GM13977 (cell line): ENCODE measurements around the gene AURKAIP1.

Source experiments
- DNase-seq: peaks from one replicate; pipeline ENCODE4 v3.0.0; 2012; ENCODE audit warnings: low spot score
- in situ Hi-C: fragments of 300-500 bp; cut with MboI; formaldehyde crosslinking; loops from one replicate; pipeline ENCODE4 v1.12.0; 2022; ENCODE audit warnings: low sequenced_read_pairs, low pct_unique_long_range_greater_than_20kb, mixed read lengths, inconsistent platforms; ENCODE audit not compliant: unreplicated experiment
- TF ChIP-seq, protein P1 (sequence below): IDR thresholded peaks from 2 replicates; pipeline ENCODE4 v1.5.1; 2012; ENCODE audit warnings: mild to moderate bottlenecking, control low read depth; ENCODE audit not compliant: insufficient read depth; ENCODE audit errors: extremely low read depth, missing control alignments

AURKAIP1 gene

DNA sequence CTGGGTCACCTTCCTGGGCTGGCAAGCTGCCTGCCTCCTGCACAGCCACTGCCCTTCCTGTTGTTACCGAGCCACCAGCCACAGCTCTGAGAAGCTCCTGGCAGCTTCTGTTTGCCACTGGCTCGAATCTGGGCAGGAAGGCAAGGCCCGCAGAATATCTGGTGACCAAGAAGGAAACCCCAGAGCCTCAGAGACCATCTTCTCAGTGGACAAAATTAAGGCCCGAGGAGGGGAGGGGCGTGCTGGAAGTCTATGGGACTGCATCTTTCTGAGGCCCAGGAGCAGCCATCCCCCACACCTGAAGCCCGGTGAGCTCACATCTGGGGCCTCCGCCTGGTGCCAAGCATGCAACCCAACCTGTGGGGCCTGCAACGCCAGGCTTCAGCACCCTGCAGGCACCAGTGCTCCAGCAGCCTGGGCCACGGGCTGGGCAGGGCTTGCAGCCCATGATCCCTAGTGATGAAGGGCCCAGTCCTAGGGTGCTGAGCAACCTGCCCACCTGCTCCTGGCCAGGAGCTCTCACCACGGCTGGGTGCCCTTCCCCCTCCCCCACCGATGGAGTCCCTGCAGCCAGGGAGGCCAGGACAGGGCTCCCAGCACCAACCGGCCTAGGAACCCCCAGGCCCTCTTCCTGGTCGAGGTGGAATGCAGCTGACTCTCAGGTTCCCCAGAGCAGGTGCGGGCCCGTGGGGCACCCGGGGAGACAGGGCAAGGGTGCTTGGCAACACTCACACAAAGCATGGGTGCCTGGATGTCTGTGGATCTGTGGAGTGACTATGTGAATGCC, 49.5 kb downstream of the AURKAIP1 start:
- TF ChIP-seq, protein P1, sequence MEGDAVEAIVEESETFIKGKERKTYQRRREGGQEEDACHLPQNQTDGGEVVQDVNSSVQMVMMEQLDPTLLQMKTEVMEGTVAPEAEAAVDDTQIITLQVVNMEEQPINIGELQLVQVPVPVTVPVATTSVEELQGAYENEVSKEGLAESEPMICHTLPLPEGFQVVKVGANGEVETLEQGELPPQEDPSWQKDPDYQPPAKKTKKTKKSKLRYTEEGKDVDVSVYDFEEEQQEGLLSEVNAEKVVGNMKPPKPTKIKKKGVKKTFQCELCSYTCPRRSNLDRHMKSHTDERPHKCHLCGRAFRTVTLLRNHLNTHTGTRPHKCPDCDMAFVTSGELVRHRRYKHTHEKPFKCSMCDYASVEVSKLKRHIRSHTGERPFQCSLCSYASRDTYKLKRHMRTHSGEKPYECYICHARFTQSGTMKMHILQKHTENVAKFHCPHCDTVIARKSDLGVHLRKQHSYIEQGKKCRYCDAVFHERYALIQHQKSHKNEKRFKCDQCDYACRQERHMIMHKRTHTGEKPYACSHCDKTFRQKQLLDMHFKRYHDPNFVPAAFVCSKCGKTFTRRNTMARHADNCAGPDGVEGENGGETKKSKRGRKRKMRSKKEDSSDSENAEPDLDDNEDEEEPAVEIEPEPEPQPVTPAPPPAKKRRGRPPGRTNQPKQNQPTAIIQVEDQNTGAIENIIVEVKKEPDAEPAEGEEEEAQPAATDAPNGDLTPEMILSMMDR, result no peak
- no peak for DNase-seq
- in situ Hi-C loops, result no loop called here

DNA sequence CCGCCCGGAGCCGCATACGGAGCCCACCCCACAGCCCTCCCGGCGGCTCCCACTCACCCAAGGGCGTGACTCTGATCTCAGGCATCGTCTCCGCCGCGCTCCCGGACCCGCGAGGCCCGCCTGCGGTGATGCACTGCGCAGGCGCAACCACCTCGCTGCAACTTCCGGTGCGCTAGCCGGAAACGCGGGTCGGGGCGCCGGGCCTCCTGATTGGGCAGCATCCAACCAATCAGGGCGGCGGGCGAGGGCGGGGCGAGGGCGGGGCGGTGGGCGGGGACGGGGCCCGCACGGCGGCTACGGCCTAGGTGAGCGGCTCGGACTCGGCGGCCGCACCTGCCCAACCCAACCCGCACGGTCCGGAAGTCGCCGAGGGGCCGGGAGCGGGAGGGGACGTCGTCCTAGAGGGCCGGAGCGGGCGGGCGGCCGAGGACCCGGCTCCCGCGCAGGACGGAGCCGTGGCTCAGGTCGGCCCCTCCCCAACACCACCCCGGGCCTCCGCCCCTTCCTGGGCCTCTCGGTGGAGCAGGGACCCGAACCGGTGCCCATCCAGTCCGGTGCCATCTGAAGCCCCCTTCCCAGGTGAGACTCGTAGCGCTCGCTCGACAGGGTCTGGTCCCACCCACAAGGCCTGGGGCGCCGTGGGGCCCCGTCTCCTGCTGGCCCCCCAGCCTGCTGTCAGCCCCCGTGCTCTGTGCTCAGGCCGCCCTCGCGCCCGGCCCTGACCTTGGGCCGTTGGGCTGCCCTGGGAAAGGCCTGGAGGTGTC, 50.3 kb downstream of the AURKAIP1 start, which contains the start of the genes CPTP and INTS11:
Gene CPTP (plus strand): TSS at position 279 of the 764 bp plus-strand sequence. CDS start 2,109 bp downstream, outside the sequence.
Gene INTS11 (minus strand): TSS at position 137 of the 764 bp plus-strand sequence. CDS start 52 bp downstream, at position 85.
- in situ Hi-C loops, result no loop called here
- TF ChIP-seq, protein P1, result no peak
- peak; percentile 99 for DNase-seq

DNA sequence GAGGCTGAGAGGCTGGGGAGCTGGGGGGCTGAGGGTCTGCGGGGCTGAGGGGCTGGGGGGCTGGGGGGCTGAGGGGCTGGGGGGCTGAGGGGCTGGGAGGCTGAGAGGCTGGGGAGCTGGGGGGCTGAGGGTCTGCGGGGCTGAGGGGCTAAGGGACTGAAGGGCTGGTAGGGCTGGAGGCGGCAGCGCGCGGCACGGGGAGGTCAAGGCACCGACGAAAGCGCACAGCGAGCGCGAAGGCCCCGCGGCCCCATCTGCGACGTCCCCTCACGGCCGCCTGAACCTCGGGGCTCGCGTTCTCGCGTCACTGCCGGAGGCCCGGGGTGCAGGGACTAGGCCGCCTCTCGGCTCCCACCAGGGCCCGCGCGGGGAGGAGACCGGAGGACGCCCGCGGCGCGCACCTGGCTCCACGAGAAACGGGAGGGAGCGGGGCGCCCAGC, 50.9 kb downstream of the AURKAIP1 start:
- TF ChIP-seq, protein P1, result no peak
- in situ Hi-C loops, result no loop called here
- DNase-seq, result no peak
